ENCODE measurements around the gene IKZF4. TPM values are rescaled to one million over a fixed set of nuclear protein-coding genes. Genes with fewer than 3 reads are reported as not detected.

IKZF4 gene
- total RNA-seq: 1 to 10 TPM; 2.1 to 3.7 TPM

GRCh38 chr12:56020423-56021184 is at the start of gene IKZF4:
Gene IKZF4 (plus strand): TSS chr12:56021043. CDS start chr12:56021494, 451 bp downstream.

GRCh38 chr12:55973599-55974307 is 47.1 kb upstream of the IKZF4 start, which contains the start of gene RAB5B:
Gene RAB5B (plus strand): TSS chr12:55974078. CDS start chr12:55986961, 12,883 bp downstream.

GRCh38 chr12:55996715-55997534 is 23.9 kb upstream of the IKZF4 start, which contains the start of gene SUOX:
Gene SUOX (plus strand): TSS chr12:55997276. CDS start chr12:56002222, 4,946 bp downstream.

GRCh38 chr12:56041552-56042429 is 20.9 kb downstream of the IKZF4 start, which contains the start of gene RPS26:
Gene RPS26 (plus strand): TSS chr12:56041918. CDS start chr12:56042167, 249 bp downstream.

GRCh38 chr12:56079723-56080555 is 59.1 kb downstream of the IKZF4 start, which contains the start of gene ERBB3:
Gene ERBB3 (plus strand): TSS chr12:56080165. CDS start chr12:56080301, 136 bp downstream.

Other genes starting within 250 kb of the IKZF4 start
- 10 to 100 TPM; 44.7 to 69.9 TPM for gene SARNP, start 203.3 kb upstream of the IKZF4 start, total RNA-seq
- 10 to 100 TPM; 12.7 to 16.3 TPM for gene ORMDL2, start 203.0 kb upstream of the IKZF4 start, total RNA-seq
- gene DNAJC14, start 191.5 kb upstream of the IKZF4 start, total RNA-seq: 10 to 100 TPM; 42.7 to 43.3 TPM
- under 1 TPM in 1 of 2 donors, not detected in 1; under 0.01 TPM for gene MMP19, start 178.1 kb upstream of the IKZF4 start, total RNA-seq
- gene PYM1, start 93.1 kb upstream of the IKZF4 start, total RNA-seq: 10 to 100 TPM; 27.6 to 29.6 TPM
- 10 to 100 TPM in 1 of 2 donors, 1 to 10 TPM in 1; 6.3 to 10.3 TPM for gene DGKA, start 89.9 kb upstream of the IKZF4 start, total RNA-seq
- gene PMEL, start 55.0 kb upstream of the IKZF4 start, total RNA-seq: 1,000 to 10,000 TPM; 4,571 to 5,356 TPM
- 100 to 1,000 TPM; 367 to 670 TPM for gene CDK2, start 54.2 kb upstream of the IKZF4 start, total RNA-seq
- 100 to 1,000 TPM; 110 to 138 TPM for gene RAB5B, start 47.0 kb upstream of the IKZF4 start, total RNA-seq
- 10 to 100 TPM; 21.0 to 22.4 TPM for gene SUOX, start 23.8 kb upstream of the IKZF4 start, total RNA-seq
- 100 to 1,000 TPM; 376 to 592 TPM for gene RPS26, start 20.9 kb downstream of the IKZF4 start, total RNA-seq
- 100 to 1,000 TPM; 119 to 172 TPM for gene ERBB3, start 59.1 kb downstream of the IKZF4 start, total RNA-seq
- 100 to 1,000 TPM; 158 to 353 TPM for gene PA2G4, start 83.5 kb downstream of the IKZF4 start, total RNA-seq
- gene RPL41, start 95.6 kb downstream of the IKZF4 start, total RNA-seq: 1,000 to 10,000 TPM; 1,450 to 2,567 TPM
- 1 to 10 TPM; 4.3 to 8.9 TPM for gene ZC3H10, start 97.2 kb downstream of the IKZF4 start, total RNA-seq
- 100 to 1,000 TPM; 154 to 178 TPM for gene ESYT1, start 107.2 kb downstream of the IKZF4 start, total RNA-seq
- 10 to 100 TPM; 35.1 to 37.0 TPM for gene MYL6B, start 131.5 kb downstream of the IKZF4 start, total RNA-seq
- 100 to 1,000 TPM; 911 to 968 TPM for gene MYL6, start 137.3 kb downstream of the IKZF4 start, total RNA-seq
- 10 to 100 TPM; 32.3 to 34.1 TPM for gene SMARCC2, start 168.4 kb downstream of the IKZF4 start, total RNA-seq
- gene RNF41, start 200.9 kb downstream of the IKZF4 start, total RNA-seq: 10 to 100 TPM; 54.7 to 72.6 TPM
- gene NABP2, start 203.3 kb downstream of the IKZF4 start, total RNA-seq: 10 to 100 TPM; 30.6 to 52.9 TPM
- gene SLC39A5, start 209.0 kb downstream of the IKZF4 start, total RNA-seq: not detected
- gene ANKRD52, start 237.3 kb downstream of the IKZF4 start, total RNA-seq: 10 to 100 TPM; 29.3 to 37.3 TPM
- gene COQ10A, start 245.9 kb downstream of the IKZF4 start, total RNA-seq: 1 to 10 TPM; 6.0 to 9.3 TPM

Measured in melanocyte of skin (primary cell).